HEK293T (cell line): Measurements from ENCODE around the gene SLC35B1.

Source experiments
- BHLHE40 ChIP-seq: fragments of 450-650 bp; IDR thresholded peaks from 2 replicates; pipeline ENCODE4 v1.6.1; 2016; ENCODE audit warnings: mild to moderate bottlenecking, moderate library complexity, borderline replicate concordance
- ELF4 ChIP-seq: fragments of 450-650 bp; IDR thresholded peaks from 2 replicates; pipeline ENCODE4 v1.6.1; 2017; ENCODE audit warnings: antibody characterized with exemption
- FOXA1 ChIP-seq: fragments of 450-650 bp; IDR thresholded peaks from 2 replicates; pipeline ENCODE4 v1.6.1; 2016; ENCODE audit warnings: mild to moderate bottlenecking
- FOXK2 ChIP-seq: fragments of 450-650 bp; IDR thresholded peaks from 2 replicates; pipeline ENCODE4 v1.6.1; 2016; ENCODE audit warnings: mild to moderate bottlenecking
- FOXM1 ChIP-seq: fragments of 450-650 bp; IDR thresholded peaks from 2 replicates; pipeline ENCODE4 v1.6.1; 2017; ENCODE audit warnings: mild to moderate bottlenecking, borderline replicate concordance
- HDGF ChIP-seq: fragments of 450-650 bp; IDR thresholded peaks from 2 replicates; pipeline ENCODE4 v1.6.1; 2017; ENCODE audit warnings: antibody characterized with exemption, borderline replicate concordance
- L3MBTL2 ChIP-seq: fragments of 450-650 bp; conservative IDR thresholded peaks from 2 replicates; pipeline ENCODE4 v1.6.1; 2016; ENCODE audit warnings: mild to moderate bottlenecking
- NFRKB ChIP-seq: fragments of 450-650 bp; IDR thresholded peaks from 2 replicates; pipeline ENCODE4 v1.6.1; 2016; ENCODE audit warnings: mild to moderate bottlenecking, moderate library complexity
- PKNOX1 ChIP-seq: fragments of 450-650 bp; IDR thresholded peaks from 2 replicates; pipeline ENCODE4 v1.6.1; 2016
- SP1 ChIP-seq: fragments of 450-650 bp; IDR thresholded peaks from 2 replicates; pipeline ENCODE4 v1.6.1; 2017
- SUZ12 ChIP-seq: fragments of 450-650 bp; IDR thresholded peaks from 2 replicates; pipeline ENCODE4 v1.6.1; 2016; ENCODE audit warnings: mild to moderate bottlenecking
- TARDBP ChIP-seq: fragments of 450-650 bp; IDR thresholded peaks from 2 replicates; pipeline ENCODE4 v1.6.1; 2016

GRCh38 chr17:49703557-49704277, 4.0 kb downstream of the SLC35B1 start:
- TF ChIP-seq BHLHE40, result no peak
- TF ChIP-seq NFRKB, result no peak
- TF ChIP-seq SP1, result no peak
- no peak for TF ChIP-seq TARDBP
- no peak for TF ChIP-seq FOXA1
- no peak for TF ChIP-seq PKNOX1
- TF ChIP-seq L3MBTL2, result no peak
- TF ChIP-seq SUZ12, result no peak
- TF ChIP-seq FOXM1, result no peak
- no peak for TF ChIP-seq HDGF
- TF ChIP-seq ELF4, result no peak
- no peak for TF ChIP-seq FOXK2
